Activated naive CD4-positive, alpha-beta T cell treated with anti-CD3 and anti-CD28 coated beads for 36 hours (primary cell): Measurements from ENCODE around the gene ARL2BP. TPM values are rescaled to one million over a fixed set of nuclear protein-coding genes. Genes with fewer than 3 reads are reported as not detected.
"Not testable (repeated sequence)": the region's sequence is repeated elsewhere in the genome, so short reads cannot be mapped to it uniquely, and the experiment has no call there.

ENCODE experiments used
- CTCF ChIA-PET: fragments of 350-600 bp; sonication (Branson Sonifier 250); formaldehyde crosslinking; loops from one replicate; lab custom pipeline; 2021; ENCODE audit warnings: antibody characterized with exemption; lab: Charles Lee
- DNase-seq: peaks from one replicate; pipeline ENCODE4 v3.0.0-alpha.2; 2020
- H3K27ac Mint-ChIP-seq: one replicate; pipeline ENCODE4 v1.8.0; 2021; ENCODE audit warnings: mild to moderate bottlenecking, mixed read lengths
- H3K27me3 Mint-ChIP-seq: one replicate; pipeline ENCODE4 v1.8.0; 2021; ENCODE audit warnings: low read depth, mixed read lengths
- H3K36me3 Mint-ChIP-seq: one replicate; pipeline ENCODE4 v1.8.0; 2021; ENCODE audit warnings: low read depth, mixed read lengths
- H3K4me1 Mint-ChIP-seq: one replicate; pipeline ENCODE4 v1.8.0; 2021; ENCODE audit warnings: low read depth, mixed read lengths
- H3K4me3 Mint-ChIP-seq: one replicate; pipeline ENCODE4 v1.8.0; 2021; ENCODE audit warnings: mild to moderate bottlenecking, moderate library complexity, mixed read lengths
- H3K9me3 Mint-ChIP-seq: one replicate; pipeline ENCODE4 v1.8.0; 2021; ENCODE audit warnings: mixed read lengths
- intact Hi-C: fragments of 100-400 bp; cut with micrococcal nuclease; formaldehyde crosslinking; loops from one replicate; pipeline ENCODE4 v1.15.1; 2023
- total RNA-seq, 2 experiments: library from RNA; stranded (reverse); gene quantifications; one replicate each; pipeline ENCODE4 v1.2.3, GENCODE V29; 2021

The ARL2BP gene
- total RNA-seq: 10 to 100 TPM; 11.0 to 11.2 TPM

- Mint-ChIP-seq H3K27me3 (no peaks in the 10 kb centered on the region), H3K9me3 (no peaks in the 10 kb centered on the region), H3K36me3 (peaks cover 4% of the 10 kb centered on the region), H3K27ac (peak within 1 kb of the TSS; percentile 91), H3K4me3 (peak within 1 kb of the TSS; percentile 93), H3K4me1 (peaks cover 16% of the 10 kb centered on the region)
- peak; percentile 98 for DNase-seq
- CTCF ChIA-PET: interaction anchor here (1.0 to 1.8 kb wide), 5 partner anchors 8 to 172 kb away, joined by 3 to 6 read pairs (median 4); no protein-coding TSS in a partner anchor
- intact Hi-C loops: loop anchor here (1.0 to 2.0 kb wide), 8 partner anchors 21 to 292 kb away; partner anchors contain the start of genes CIAPIN1, COQ9, PLLP and PSME3IP1
Observed at GRCh38 chr16:57244767-57245471, at the start of gene ARL2BP. Gene ARL2BP (plus strand): TSS chr16:57245259. CDS start chr16:57245368, 109 bp downstream.

- DNase-seq: no peak
- Mint-ChIP-seq H3K4me3 (no peak overlapping the region), H3K4me1 (peaks cover 31% of the 10 kb centered on the region), H3K9me3 (no peaks in the 10 kb centered on the region), H3K36me3 (peaks cover 2% of the 10 kb centered on the region), H3K27me3 (no peaks in the 10 kb centered on the region), H3K27ac (no peak overlapping the region)
- CTCF ChIA-PET: no interaction called here
- intact Hi-C loops: no loop called here
Observed at GRCh38 chr16:57196286-57196685, 48.8 kb upstream of the ARL2BP start.

- CTCF ChIA-PET: no interaction called here
- peaks cover 2% of the 10 kb centered on the region for H3K36me3 Mint-ChIP-seq
- H3K4me1 Mint-ChIP-seq: peaks cover 31% of the 10 kb centered on the region
- no peaks in the 10 kb centered on the region for H3K9me3 Mint-ChIP-seq
- intact Hi-C loops: no loop called here
- no peak for DNase-seq
- H3K27ac Mint-ChIP-seq: no peak overlapping the region
- H3K27me3 Mint-ChIP-seq: no peaks in the 10 kb centered on the region
- no peak overlapping the region for H3K4me3 Mint-ChIP-seq
Observed at GRCh38 chr16:57196753-57197152, 48.3 kb upstream of the ARL2BP start.

GRCh38 chr16:57200321-57200720 is 44.7 kb upstream of the ARL2BP start:
- intact Hi-C loops, H3K36me3 Mint-ChIP-seq, DNase-seq, H3K9me3 Mint-ChIP-seq, H3K27me3 Mint-ChIP-seq, H3K4me3 Mint-ChIP-seq, CTCF ChIA-PET, H3K27ac Mint-ChIP-seq: not testable (repeated sequence)
- peaks cover 10% of the 10 kb centered on the region for H3K4me1 Mint-ChIP-seq

- intact Hi-C loops, DNase-seq, H3K4me3 Mint-ChIP-seq, H3K27me3 Mint-ChIP-seq, H3K27ac Mint-ChIP-seq, CTCF ChIA-PET, H3K9me3 Mint-ChIP-seq: not testable (repeated sequence)
- peaks cover 10% of the 10 kb centered on the region for H3K4me1 Mint-ChIP-seq
- H3K36me3 Mint-ChIP-seq: peaks cover 15% of the 10 kb centered on the region
Observed at GRCh38 chr16:57200926-57201325, 44.1 kb upstream of the ARL2BP start.

GRCh38 chr16:57202095-57202886 is 42.8 kb upstream of the ARL2BP start:
- H3K9me3 Mint-ChIP-seq: no peaks in the 10 kb centered on the region
- CTCF ChIA-PET: interaction anchor here (0.5 to 0.6 kb wide), 2 partner anchors 16 to 618 kb away, joined by 3 read pairs; partner anchors contain the start of genes PSME3IP1 and RSPRY1
- H3K4me1 Mint-ChIP-seq: peaks cover 3% of the 10 kb centered on the region
- H3K4me3 Mint-ChIP-seq: no peak overlapping the region
- intact Hi-C loops: no loop called here
- no peaks in the 10 kb centered on the region for H3K27me3 Mint-ChIP-seq
- DNase-seq: no peak
- no peak overlapping the region for H3K27ac Mint-ChIP-seq
- H3K36me3 Mint-ChIP-seq: peaks cover 19% of the 10 kb centered on the region

GRCh38 chr16:57203451-57203850 is 41.6 kb upstream of the ARL2BP start:
- peaks cover 23% of the 10 kb centered on the region for H3K36me3 Mint-ChIP-seq
- intact Hi-C loops: no loop called here
- H3K27me3 Mint-ChIP-seq: no peaks in the 10 kb centered on the region
- H3K4me1 Mint-ChIP-seq: peaks cover 3% of the 10 kb centered on the region
- H3K27ac Mint-ChIP-seq: no peak overlapping the region
- H3K4me3 Mint-ChIP-seq: no peak overlapping the region
- H3K9me3 Mint-ChIP-seq: no peaks in the 10 kb centered on the region
- DNase-seq: no peak
- CTCF ChIA-PET: no interaction called here

- Mint-ChIP-seq H3K4me3 (no peak overlapping the region), H3K27ac (no peak overlapping the region), H3K4me1 (no peaks in the 10 kb centered on the region), H3K9me3 (no peaks in the 10 kb centered on the region), H3K27me3 (no peaks in the 10 kb centered on the region), H3K36me3 (peaks cover 24% of the 10 kb centered on the region)
- CTCF ChIA-PET: no interaction called here
- DNase-seq: no peak
- intact Hi-C loops: no loop called here
Observed at GRCh38 chr16:57204675-57205074, 40.4 kb upstream of the ARL2BP start.

- H3K36me3 Mint-ChIP-seq: peaks cover 46% of the 10 kb centered on the region
- no peaks in the 10 kb centered on the region for H3K4me1 Mint-ChIP-seq
- CTCF ChIA-PET: interaction anchor here (0.6 kb wide), 1 partner anchor 89 kb away, joined by 3 read pairs; no protein-coding TSS in a partner anchor
- H3K9me3 Mint-ChIP-seq: no peaks in the 10 kb centered on the region
- no peak overlapping the region for H3K4me3 Mint-ChIP-seq
- H3K27me3 Mint-ChIP-seq: no peaks in the 10 kb centered on the region
- intact Hi-C loops: no loop called here
- H3K27ac Mint-ChIP-seq: no peak overlapping the region
- DNase-seq: no peak
Observed at GRCh38 chr16:57208926-57209325, 36.1 kb upstream of the ARL2BP start.

- Mint-ChIP-seq H3K4me1 (no peaks in the 10 kb centered on the region), H3K4me3 (no peak overlapping the region), H3K27ac (no peak overlapping the region), H3K9me3 (peaks cover under 1% of the 10 kb centered on the region), H3K36me3 (peaks cover 51% of the 10 kb centered on the region), H3K27me3 (no peaks in the 10 kb centered on the region)
- CTCF ChIA-PET: interaction anchor here (0.6 kb wide), 1 partner anchor 89 kb away, joined by 3 read pairs; no protein-coding TSS in a partner anchor
- intact Hi-C loops: no loop called here
- DNase-seq: no peak
Observed at GRCh38 chr16:57209780-57210179, 35.3 kb upstream of the ARL2BP start.

GRCh38 chr16:57213462-57213861 is 31.6 kb upstream of the ARL2BP start:
- Mint-ChIP-seq H3K4me3 (no peak overlapping the region), H3K4me1 (no peaks in the 10 kb centered on the region), H3K36me3 (peaks cover 66% of the 10 kb centered on the region), H3K27ac (no peak overlapping the region), H3K27me3 (no peaks in the 10 kb centered on the region), H3K9me3 (peaks cover 21% of the 10 kb centered on the region)
- intact Hi-C loops: no loop called here
- CTCF ChIA-PET: interaction anchor here (0.8 to 1.4 kb wide), 2 partner anchors 206 to 228 kb away, joined by 3 read pairs; no protein-coding TSS in a partner anchor
- DNase-seq: no peak

GRCh38 chr16:57216968-57217367 is 28.1 kb upstream of the ARL2BP start:
- no peak overlapping the region for H3K4me3 Mint-ChIP-seq
- intact Hi-C loops: no loop called here
- H3K27me3 Mint-ChIP-seq: no peaks in the 10 kb centered on the region
- no peak overlapping the region for H3K27ac Mint-ChIP-seq
- no peak for DNase-seq
- CTCF ChIA-PET: no interaction called here
- H3K36me3 Mint-ChIP-seq: peaks cover 74% of the 10 kb centered on the region
- H3K4me1 Mint-ChIP-seq: no peaks in the 10 kb centered on the region
- H3K9me3 Mint-ChIP-seq: peaks cover 21% of the 10 kb centered on the region
